NCI-H2107 (cell line): ENCODE data around the gene GPC3.
A peak's percentile ranks its signal among the peaks of the same experiment; 100 is the strongest.
"Not testable (repeated sequence)": the region's sequence is repeated elsewhere in the genome, so short reads cannot be mapped to it uniquely, and the experiment has no call there.

Experiments used
- DNase-seq: peaks from one replicate; lab custom pipeline; 2025; lab: John Stamatoyannopoulos, UW

The GPC3 gene

DNA sequence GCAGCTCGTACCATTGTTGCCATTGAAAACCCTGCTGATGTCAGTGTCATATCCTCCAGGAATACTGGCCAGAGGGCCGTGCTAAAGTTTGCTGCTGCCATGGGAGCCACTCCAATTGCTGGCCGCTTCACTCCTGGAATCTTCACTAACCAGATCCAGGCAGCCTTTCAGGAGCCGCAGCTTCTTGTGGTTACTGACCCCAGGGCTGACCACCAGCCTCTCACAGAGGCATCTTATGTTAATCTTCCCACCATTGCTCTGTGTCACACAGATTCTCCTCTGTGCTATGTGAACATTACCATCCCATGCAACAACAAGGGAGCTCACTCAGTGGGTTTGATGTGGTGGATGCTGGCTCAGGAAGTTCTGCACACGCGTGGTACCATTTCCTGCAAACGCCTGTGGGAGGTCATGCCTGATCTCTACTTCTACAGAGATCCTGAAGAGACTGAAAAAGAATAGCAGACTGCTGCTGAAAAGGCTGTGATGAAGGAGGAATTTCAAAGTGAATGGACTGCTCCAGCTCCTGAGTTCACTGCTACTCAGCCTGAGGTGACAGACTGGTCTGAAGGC is 222.3 kb downstream of the GPC3 start:
- DNase-seq: not testable (repeated sequence)

GRCh38 chrX:133754657-133755056 is 230.7 kb downstream of the GPC3 start:
- no peak for DNase-seq

- peak; percentile 38 for DNase-seq
These were observed 235.4 kb downstream of the GPC3 start for GRCh38 chrX:133749951-133750350.

GRCh38 chrX:133749370-133749769 is 236.0 kb downstream of the GPC3 start:
- no peak for DNase-seq

- no peak for DNase-seq
These were observed 238.2 kb downstream of the GPC3 start for GRCh38 chrX:133747196-133747595.

GRCh38 chrX:133746593-133746992 is 238.8 kb downstream of the GPC3 start:
- no peak for DNase-seq

GRCh38 chrX:133745349-133745748 is 240.0 kb downstream of the GPC3 start:
- no peak for DNase-seq

GRCh38 chrX:133742602-133743305 is 242.6 kb downstream of the GPC3 start:
- no peak for DNase-seq

- DNase-seq: no peak
These were observed 244.1 kb downstream of the GPC3 start for GRCh38 chrX:133741303-133741702.

- DNase-seq: no peak
These were observed 258.8 kb downstream of the GPC3 start for GRCh38 chrX:133726642-133727041.

- DNase-seq: peak; percentile 3
These were observed 259.2 kb downstream of the GPC3 start for GRCh38 chrX:133726211-133726630.

DNA sequence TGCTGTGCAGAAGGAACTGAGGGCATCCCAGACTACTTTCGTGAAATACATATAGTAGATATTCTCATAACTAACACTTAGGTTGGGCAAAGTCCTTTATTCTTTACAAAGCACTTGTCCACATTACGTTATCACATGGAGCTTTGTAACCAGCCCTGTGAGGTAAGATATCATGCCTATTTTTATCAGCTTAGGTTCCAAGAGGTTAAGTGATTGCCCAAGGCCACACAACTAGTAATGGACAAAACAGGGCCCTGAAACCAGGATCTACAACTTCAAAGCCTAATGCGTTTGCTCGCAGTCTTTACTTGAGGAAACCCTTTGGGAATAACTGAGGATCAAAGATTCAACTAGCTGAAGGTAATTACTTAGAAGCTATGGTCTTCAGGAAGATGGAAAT is 261.5 kb downstream of the GPC3 start:
- no peak for DNase-seq

DNA sequence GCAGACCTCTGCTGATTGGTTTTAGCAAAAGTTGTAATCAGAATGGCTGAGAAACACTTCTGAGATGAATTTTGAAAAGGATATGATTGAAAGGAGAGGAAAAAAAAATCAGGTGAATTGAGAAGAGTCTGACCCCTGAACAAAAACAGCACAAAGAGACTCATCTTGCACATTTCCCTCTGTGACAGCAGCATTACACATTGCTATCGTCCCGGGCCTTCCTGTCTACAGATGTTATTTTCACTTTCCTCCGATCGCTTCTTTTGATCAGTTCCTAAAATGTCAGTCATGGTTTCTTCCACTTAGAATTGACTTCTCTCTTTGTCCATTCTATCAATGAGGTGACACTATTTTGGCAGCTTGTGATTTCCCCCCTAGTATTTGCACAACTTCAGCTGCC is 262.6 kb downstream of the GPC3 start:
- DNase-seq: no peak

GRCh38 chrX:133720269-133720668 is 265.1 kb downstream of the GPC3 start:
- DNase-seq: not testable (repeated sequence)

DNA sequence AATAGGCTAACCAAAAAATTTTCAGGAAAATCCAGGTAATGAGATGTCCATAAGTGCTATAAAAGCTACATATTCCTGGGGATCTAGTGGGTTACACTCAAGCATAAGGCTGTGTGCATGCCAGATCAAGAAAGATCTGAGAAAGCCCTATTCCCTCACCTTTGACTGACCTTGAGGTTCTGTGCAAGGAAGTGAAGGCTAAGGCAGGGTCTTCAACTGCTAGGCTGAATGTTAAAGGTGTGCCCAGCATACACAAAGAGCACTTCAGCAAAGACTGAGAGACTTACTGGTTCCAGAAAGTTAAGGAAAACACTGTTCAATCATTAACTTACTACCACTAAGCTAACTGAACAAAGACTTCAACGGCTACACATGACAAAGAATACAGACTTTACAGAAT is 269.7 kb downstream of the GPC3 start:
- DNase-seq: no peak

DNA sequence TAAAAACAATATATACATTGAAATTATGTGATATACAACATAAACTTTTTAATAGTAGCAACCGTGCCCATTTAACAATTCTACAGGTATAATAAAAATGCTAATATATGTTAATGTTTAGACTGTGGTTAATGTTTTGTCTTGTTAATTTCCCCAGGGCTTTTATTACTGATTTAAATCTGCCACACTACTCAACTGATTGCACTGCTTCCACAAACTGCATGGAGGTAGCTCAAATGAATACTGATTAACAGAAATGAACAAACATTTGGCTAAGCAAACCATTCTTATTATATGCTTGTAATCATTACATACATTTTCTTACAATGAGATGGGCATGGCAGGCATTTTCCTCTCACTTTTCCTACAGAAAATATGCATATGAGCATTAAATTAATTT is 275.9 kb downstream of the GPC3 start:
- DNase-seq: no peak

- DNase-seq: no peak
These were observed 278.5 kb downstream of the GPC3 start for GRCh38 chrX:133706890-133707289.

GRCh38 chrX:133702230-133702629 is 283.2 kb downstream of the GPC3 start:
- DNase-seq: no peak

GRCh38 chrX:133699023-133699728 is 286.2 kb downstream of the GPC3 start:
- DNase-seq: no peak

GRCh38 chrX:133698298-133698697 is 287.1 kb downstream of the GPC3 start:
- DNase-seq: no peak

DNA sequence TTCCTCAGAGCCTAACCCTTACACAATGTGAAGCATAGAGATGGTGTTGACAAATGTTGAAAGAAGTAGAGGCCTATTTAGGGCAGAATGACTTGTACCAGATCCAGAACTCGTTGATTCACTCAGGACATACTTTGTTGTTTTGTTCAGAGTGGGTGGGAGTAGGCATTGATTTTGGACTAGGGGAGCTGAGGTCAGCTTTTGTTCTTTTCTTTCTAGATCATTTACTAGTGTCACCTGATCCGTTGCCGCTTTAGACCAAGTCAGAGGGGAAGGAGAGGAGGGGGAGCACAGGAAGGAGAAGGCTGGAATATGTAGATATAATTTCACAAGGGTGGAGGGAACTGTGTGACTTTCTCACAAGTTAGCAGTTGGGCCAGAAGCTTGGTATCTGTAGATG is 287.7 kb downstream of the GPC3 start:
- DNase-seq: no peak

DNA sequence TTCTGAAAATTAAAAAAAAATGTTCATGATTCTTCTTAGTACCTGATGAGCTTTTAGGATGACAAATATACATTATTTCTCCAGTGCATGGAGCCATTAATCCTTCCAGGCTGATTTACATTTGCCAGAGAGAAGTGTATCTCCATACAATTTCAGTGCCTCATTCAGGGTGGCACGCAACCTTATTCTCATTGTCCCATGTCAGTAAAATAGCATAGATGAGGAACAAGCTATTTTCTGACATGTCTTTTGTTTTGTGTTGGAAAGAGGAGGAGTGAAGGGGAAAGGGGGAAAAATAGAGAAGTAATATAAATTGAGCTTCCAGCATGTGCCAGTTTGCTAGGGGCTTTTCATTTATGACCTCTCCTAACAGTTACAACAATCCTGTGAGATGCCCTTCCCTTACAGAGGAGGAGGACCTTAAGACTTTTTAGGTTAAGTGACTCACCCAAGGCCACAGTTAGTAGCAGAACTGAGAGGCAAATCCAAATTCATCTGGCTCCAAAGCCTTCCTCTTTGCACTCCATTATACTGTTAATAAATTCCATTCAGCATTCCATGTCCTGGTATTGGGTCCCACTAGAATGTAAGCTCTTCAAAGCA is 295.3 kb downstream of the GPC3 start:
- DNase-seq: no peak

- peak; percentile 9 for DNase-seq
These were observed 299.6 kb downstream of the GPC3 start for GRCh38 chrX:133685822-133686221.
